CD4-positive, alpha-beta memory T cell (primary cell): Measurements from ENCODE around the gene MTUS2. TPM values are rescaled to one million over a fixed set of nuclear protein-coding genes. Genes with fewer than 3 reads are reported as not detected.
"Not testable (repeated sequence)": the region's sequence is repeated elsewhere in the genome, so short reads cannot be mapped to it uniquely, and the experiment has no call there.

Experiments used
- CTCF ChIA-PET: fragments of 350-600 bp; sonication (Branson Sonifier 250); formaldehyde crosslinking; loops from one replicate; lab custom pipeline; 2021; ENCODE audit warnings: inconsistent platforms; ENCODE audit not compliant: partially characterized antibody; lab: Charles Lee
- POLR2A ChIA-PET: fragments of 350-600 bp; sonication (Branson Sonifier 250); formaldehyde crosslinking; loops from one replicate; lab custom pipeline; 2021; ENCODE audit not compliant: partially characterized antibody; lab: Charles Lee
- DNase-seq, 5 donors: peaks; one replicate each; pipeline versions ENCODE4 v3.0.0 to v3.0.0-alpha.2; 2020 to 2022; ENCODE audit warnings: mixed read lengths in 1 of 5
- H3K27ac ChIP-seq: one replicate; pipeline ENCODE4 v1.7.0; 2013; ENCODE audit warnings: low read depth, low read length
- H3K27me3 ChIP-seq: 2 replicates; pipeline ENCODE4 v1.7.0; 2013; ENCODE audit warnings: mild to moderate bottlenecking, low read length, moderate library complexity; ENCODE audit not compliant: insufficient read depth
- H3K36me3 ChIP-seq: 2 replicates; pipeline ENCODE4 v1.7.0; 2013; ENCODE audit warnings: mild to moderate bottlenecking, low read length, moderate library complexity; ENCODE audit not compliant: insufficient read depth
- H3K4me1 ChIP-seq: 2 replicates; pipeline ENCODE4 v1.7.0; 2013; ENCODE audit warnings: mild to moderate bottlenecking, low read length, moderate library complexity; ENCODE audit not compliant: insufficient read depth
- H3K4me3 ChIP-seq, 2 donors: one replicate each; pipeline ENCODE4 v1.7.0; 2013; ENCODE audit warnings: low read length in 2 of 2, mild to moderate bottlenecking in 1 of 2
- H3K9me3 ChIP-seq, 2 donors: one replicate each; pipeline ENCODE4 v1.7.0; 2013; ENCODE audit warnings: low read length in 2 of 2, control low read depth in 1 of 2; ENCODE audit not compliant: control insufficient read depth in 1 of 2
- H3K27ac Mint-ChIP-seq, 7 donors: one replicate each; pipeline ENCODE4 v1.8.0; 2020 to 2021; ENCODE audit warnings: mixed read lengths in 7 of 7, mild to moderate bottlenecking in 6 of 7, inconsistent platforms in 3 of 7, moderate library complexity in 3 of 7
- H3K27me3 Mint-ChIP-seq, 2 donors: one replicate each; pipeline ENCODE4 v1.8.0; 2020 to 2021; ENCODE audit warnings: mixed read lengths in 2 of 2
- H3K36me3 Mint-ChIP-seq, 2 donors: one replicate each; pipeline ENCODE4 v1.8.0; 2020 to 2021; ENCODE audit warnings: mixed read lengths in 2 of 2, inconsistent platforms in 1 of 2, mild to moderate bottlenecking in 1 of 2
- H3K4me1 Mint-ChIP-seq, 4 donors: one replicate each; pipeline ENCODE4 v1.8.0; 2020 to 2021; ENCODE audit warnings: mixed read lengths in 4 of 4, mild to moderate bottlenecking in 1 of 4
- H3K4me3 Mint-ChIP-seq, 8 donors: one replicate each; pipeline ENCODE4 v1.8.0; 2020 to 2021; ENCODE audit warnings: mixed read lengths in 8 of 8, mild to moderate bottlenecking in 7 of 8, moderate library complexity in 6 of 8, inconsistent platforms in 3 of 8
- H3K9me3 Mint-ChIP-seq, 8 donors: one replicate each; pipeline ENCODE4 v1.8.0; 2020 to 2021; ENCODE audit warnings: mixed read lengths in 8 of 8, mild to moderate bottlenecking in 5 of 8, inconsistent platforms in 3 of 8, moderate library complexity in 1 of 8
- intact Hi-C: fragments of 100-400 bp; cut with micrococcal nuclease; formaldehyde crosslinking; loops from one replicate; pipeline ENCODE4 v1.15.1; 2023
- polyA plus RNA-seq, 2 donors: library from polyadenylated mRNA; unstranded; fragments of 300-500 nt; fragmentation: Illumina TruSeq; gene quantifications; one replicate each; pipeline ENCODE4 v1.2.3, GENCODE V29; 2021
- total RNA-seq, 2 experiments: library from RNA; stranded (reverse); gene quantifications; one replicate each; pipeline ENCODE4 v1.2.3, GENCODE V29; 2021

The MTUS2 gene
- total and polyA plus RNA-seq, 4 experiments from 2014 or later = 0.12 to 1.1 (median 0.60) TPM

DNA sequence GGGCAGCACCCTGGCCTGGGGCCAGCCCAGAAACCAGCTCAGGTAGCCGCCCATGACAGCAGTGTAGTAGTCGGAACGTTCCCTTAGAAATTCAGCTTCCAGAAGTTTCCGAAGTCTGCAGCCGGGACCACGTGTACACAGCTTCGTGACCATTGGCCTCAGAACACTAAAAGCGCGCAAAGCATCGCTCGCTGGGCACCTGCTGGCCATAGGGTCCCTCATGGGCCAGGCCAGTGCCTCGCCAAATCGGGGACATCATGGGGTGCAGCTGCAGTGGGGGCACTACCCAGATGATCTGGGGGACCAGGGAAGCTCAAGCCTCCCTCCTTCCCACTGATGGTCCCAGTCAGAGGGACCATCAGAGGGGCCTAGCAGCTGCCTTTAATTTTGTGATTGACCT, 384.5 kb downstream of the MTUS2 start:
- intact Hi-C loops = no loop called here
- Histone ChIP-seq H3K9me3 (no peaks in the 10 kb centered on the region), H3K4me3 (no peak overlapping the region), H3K27me3 (no peaks in the 10 kb centered on the region), H3K27ac (no peak overlapping the region), H3K36me3 (no peaks in the 10 kb centered on the region), H3K4me1 (no peaks in the 10 kb centered on the region)
- no peak overlapping the region for H3K27ac Mint-ChIP-seq
- POLR2A ChIA-PET = no interaction called here
- no peak overlapping the region for H3K4me3 Mint-ChIP-seq
- peaks cover 0 to 12% (median 6%) of the 10 kb centered on the region in 8 donors for H3K9me3 Mint-ChIP-seq
- no peaks in the 10 kb centered on the region for H3K4me1 Mint-ChIP-seq
- no peaks in the 10 kb centered on the region for H3K27me3 Mint-ChIP-seq
- H3K36me3 Mint-ChIP-seq = peaks cover 0 to 2% of the 10 kb centered on the region in 2 donors
- no peak for DNase-seq
- CTCF ChIA-PET = no interaction called here

DNA sequence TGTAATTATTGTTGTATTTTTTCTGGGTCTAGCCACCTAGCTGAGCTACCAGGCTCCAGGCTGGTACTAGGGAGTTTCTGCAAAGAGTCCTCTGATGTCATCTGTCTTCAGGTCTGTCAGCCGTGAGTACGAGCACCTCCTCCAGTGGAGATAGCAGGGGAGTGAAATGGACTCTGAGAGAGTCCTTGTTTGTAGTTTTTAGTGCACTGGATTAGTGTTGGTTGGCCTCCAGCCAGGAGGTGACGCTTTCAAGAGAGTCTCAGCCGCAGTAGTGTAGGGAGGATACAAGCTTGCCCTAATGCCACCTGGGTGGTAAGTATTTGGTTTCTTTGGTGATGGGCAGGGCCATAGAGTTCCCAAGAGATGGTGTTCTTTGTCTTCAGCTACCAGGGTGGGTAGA, 390.5 kb downstream of the MTUS2 start:
- H3K27me3 Mint-ChIP-seq = no peaks in the 10 kb centered on the region
- Histone ChIP-seq H3K27me3 (no peaks in the 10 kb centered on the region), H3K36me3 (no peaks in the 10 kb centered on the region), H3K4me1 (no peaks in the 10 kb centered on the region), H3K4me3 (no peak overlapping the region), H3K27ac (no peak overlapping the region), H3K9me3 (no peaks in the 10 kb centered on the region)
- H3K36me3 Mint-ChIP-seq = no peaks in the 10 kb centered on the region
- DNase-seq = no peak
- H3K4me3 Mint-ChIP-seq = no peak overlapping the region
- ChIA-PET POLR2A (no interaction called here), CTCF (no interaction called here)
- H3K9me3 Mint-ChIP-seq = peaks cover 0 to 12% (median 2%) of the 10 kb centered on the region in 8 donors
- no peaks in the 10 kb centered on the region for H3K4me1 Mint-ChIP-seq
- H3K27ac Mint-ChIP-seq = no peak overlapping the region
- intact Hi-C loops = no loop called here

DNA sequence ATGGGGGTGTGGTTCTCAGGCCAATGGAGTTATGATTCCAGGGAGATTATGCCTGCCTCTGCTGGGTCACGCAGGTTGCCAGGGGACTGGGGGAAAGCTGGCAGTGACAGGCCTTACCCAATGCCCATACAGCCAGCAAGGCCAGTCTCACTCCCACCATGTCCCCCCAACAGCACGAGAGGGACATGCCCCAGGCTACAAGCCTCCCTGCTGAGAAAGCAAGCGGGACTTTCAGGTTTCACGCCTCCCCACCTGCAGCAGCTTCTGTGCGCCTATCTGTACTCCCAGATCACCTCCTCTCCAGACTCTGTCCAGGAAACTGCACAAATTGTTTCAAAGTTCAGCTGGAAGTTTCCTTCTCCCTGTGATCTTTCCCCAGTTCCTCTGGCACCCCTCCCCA, 391.0 kb downstream of the MTUS2 start:
- H3K27me3 Mint-ChIP-seq, intact Hi-C loops, H3K27ac Mint-ChIP-seq, H3K4me1 ChIP-seq, H3K27me3 ChIP-seq, H3K27ac ChIP-seq, H3K36me3 Mint-ChIP-seq, CTCF ChIA-PET, H3K9me3 ChIP-seq, POLR2A ChIA-PET, H3K4me3 Mint-ChIP-seq, H3K36me3 ChIP-seq, H3K9me3 Mint-ChIP-seq, DNase-seq, H3K4me3 ChIP-seq, H3K4me1 Mint-ChIP-seq: not testable (repeated sequence)

DNA sequence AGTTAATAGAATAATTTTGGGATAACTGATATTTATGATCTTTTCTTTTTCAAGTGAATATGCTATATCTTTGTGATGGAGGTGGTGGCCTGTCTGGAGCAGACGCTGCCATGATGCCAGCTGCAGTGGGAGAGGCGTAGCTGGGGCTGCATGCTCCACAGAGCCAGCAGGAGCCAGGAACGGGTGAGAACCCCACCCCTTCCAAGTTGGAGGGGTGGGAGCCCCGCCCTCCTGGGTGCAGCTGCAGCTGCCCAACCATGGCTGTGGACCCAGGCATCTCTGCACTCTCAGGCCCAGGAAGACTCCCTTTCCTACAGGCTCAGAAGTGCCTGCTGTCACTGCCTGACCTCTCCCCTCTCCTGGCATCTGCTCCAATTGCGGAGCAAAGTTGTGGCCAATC, 402.3 kb downstream of the MTUS2 start:
- no peak overlapping the region for H3K27ac ChIP-seq
- Mint-ChIP-seq H3K27ac (no peak overlapping the region), H3K27me3 (peaks cover 0 to 2% of the 10 kb centered on the region in 2 donors), H3K4me1 (no peaks in the 10 kb centered on the region), H3K36me3 (peaks cover 0 to 3% of the 10 kb centered on the region in 2 donors), H3K9me3 (peaks cover 0 to 18% (median 8%) of the 10 kb centered on the region in 8 donors), H3K4me3 (no peak overlapping the region)
- ChIA-PET CTCF (no interaction called here), POLR2A (no interaction called here)
- H3K36me3 ChIP-seq = no peaks in the 10 kb centered on the region
- DNase-seq = no peak
- H3K4me3 ChIP-seq = no peak overlapping the region
- no peaks in the 10 kb centered on the region for H3K4me1 ChIP-seq
- intact Hi-C loops = no loop called here
- no peaks in the 10 kb centered on the region for H3K27me3 ChIP-seq
- H3K9me3 ChIP-seq = no peaks in the 10 kb centered on the region

DNA sequence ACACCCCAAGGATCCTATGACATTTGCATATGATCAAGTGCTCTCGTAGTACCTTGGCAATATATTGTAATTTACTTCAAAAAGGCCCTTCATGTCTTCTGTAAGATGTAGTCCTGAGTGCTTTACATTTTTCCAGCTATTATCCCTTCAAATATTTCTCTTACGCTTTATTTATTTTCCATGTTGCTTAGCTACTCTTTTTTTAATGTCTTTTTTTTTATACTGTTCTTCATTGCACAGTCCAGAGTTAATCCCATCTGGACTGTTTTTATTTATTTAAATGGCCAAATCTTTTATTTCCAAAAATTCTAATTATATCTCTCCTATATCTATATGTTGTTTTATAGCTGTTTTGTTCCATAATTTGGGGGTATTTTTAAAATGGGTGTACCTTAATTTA, 404.1 kb downstream of the MTUS2 start:
- Histone ChIP-seq H3K9me3 (no peaks in the 10 kb centered on the region), H3K4me1 (no peaks in the 10 kb centered on the region), H3K27ac (no peak overlapping the region), H3K27me3 (no peaks in the 10 kb centered on the region), H3K4me3 (no peak overlapping the region), H3K36me3 (no peaks in the 10 kb centered on the region)
- Mint-ChIP-seq H3K4me1 (no peaks in the 10 kb centered on the region), H3K36me3 (peaks cover 0 to 3% of the 10 kb centered on the region in 2 donors), H3K9me3 (peaks cover 0 to 10% (median 3%) of the 10 kb centered on the region in 8 donors), H3K4me3 (no peak overlapping the region), H3K27me3 (peaks cover 1 to 2% of the 10 kb centered on the region in 2 donors), H3K27ac (no peak overlapping the region)
- CTCF ChIA-PET = interaction anchor here (1.3 kb wide), 1 partner anchor 10 kb away, joined by 3 read pairs; no protein-coding TSS in a partner anchor
- DNase-seq = no peak
- intact Hi-C loops = no loop called here
- POLR2A ChIA-PET = no interaction called here

DNA sequence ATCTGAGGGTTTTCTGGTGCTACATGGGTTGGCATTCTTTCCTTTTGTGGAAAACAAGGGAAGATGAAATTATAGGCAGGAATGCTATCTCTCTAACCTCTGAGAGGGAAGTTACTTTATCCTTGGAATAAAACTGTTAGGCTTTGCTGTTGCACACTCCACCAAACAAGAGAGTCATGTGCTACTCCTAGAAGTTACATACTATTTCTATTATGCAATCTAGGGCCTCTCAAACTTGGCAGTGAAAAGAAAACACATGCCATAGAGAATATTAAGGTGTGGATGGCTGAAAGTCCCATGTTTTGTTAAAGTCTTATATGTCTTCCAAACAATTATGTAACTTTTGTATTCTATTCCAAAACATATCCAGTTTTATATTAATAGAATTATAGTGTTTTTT, 407.4 kb downstream of the MTUS2 start:
- intact Hi-C loops = no loop called here
- Histone ChIP-seq H3K4me3 (no peak overlapping the region), H3K27ac (no peak overlapping the region), H3K9me3 (no peaks in the 10 kb centered on the region), H3K27me3 (no peaks in the 10 kb centered on the region), H3K36me3 (no peaks in the 10 kb centered on the region), H3K4me1 (no peaks in the 10 kb centered on the region)
- H3K4me1 Mint-ChIP-seq = no peaks in the 10 kb centered on the region
- H3K36me3 Mint-ChIP-seq = peaks cover 0 to 3% of the 10 kb centered on the region in 2 donors
- no peak overlapping the region for H3K4me3 Mint-ChIP-seq
- no peak overlapping the region for H3K27ac Mint-ChIP-seq
- POLR2A ChIA-PET = no interaction called here
- DNase-seq = no peak
- H3K27me3 Mint-ChIP-seq = peaks cover 1 to 2% of the 10 kb centered on the region in 2 donors
- CTCF ChIA-PET = no interaction called here
- H3K9me3 Mint-ChIP-seq = peaks cover 0 to 4% (median 1%) of the 10 kb centered on the region in 8 donors

DNA sequence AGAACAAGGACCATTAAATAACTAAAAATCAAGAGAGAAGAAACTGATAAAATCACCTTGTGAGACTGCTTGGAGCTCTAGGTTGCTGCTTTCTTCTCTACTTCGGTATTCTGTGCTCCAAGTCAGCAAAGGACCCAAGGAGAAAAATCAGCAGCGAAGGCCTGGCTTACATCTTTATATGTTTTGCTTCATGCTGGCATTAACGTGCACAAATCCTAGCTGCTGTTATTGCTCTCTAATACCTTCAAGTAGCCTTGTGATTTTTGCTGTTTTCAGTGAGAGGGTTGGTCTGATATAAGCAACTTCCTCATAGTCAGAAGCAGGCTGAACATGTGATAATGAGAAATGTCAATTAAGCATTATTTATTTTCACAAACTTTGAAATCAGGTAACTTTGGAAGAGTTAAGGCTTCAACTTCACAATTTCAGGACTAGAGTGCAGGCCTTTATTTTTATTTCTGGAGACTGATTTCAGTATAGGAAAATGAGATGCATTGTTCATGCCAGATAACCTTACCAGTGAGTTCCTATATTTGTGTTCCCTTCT, 410.2 kb downstream of the MTUS2 start:
- no peaks in the 10 kb centered on the region for H3K36me3 ChIP-seq
- no peak overlapping the region for H3K4me3 Mint-ChIP-seq
- no peaks in the 10 kb centered on the region for H3K9me3 ChIP-seq
- H3K4me1 ChIP-seq = no peaks in the 10 kb centered on the region
- no peak overlapping the region for H3K4me3 ChIP-seq
- H3K27me3 ChIP-seq = no peaks in the 10 kb centered on the region
- CTCF ChIA-PET = no interaction called here
- H3K27me3 Mint-ChIP-seq = peaks cover 2% of the 10 kb centered on the region in 2 donors
- no peak overlapping the region for H3K27ac ChIP-seq
- H3K27ac Mint-ChIP-seq = no peak overlapping the region
- H3K9me3 Mint-ChIP-seq = peaks cover 0 to 3% (median 0%) of the 10 kb centered on the region in 8 donors
- no peaks in the 10 kb centered on the region for H3K36me3 Mint-ChIP-seq
- DNase-seq = no peak
- no peaks in the 10 kb centered on the region for H3K4me1 Mint-ChIP-seq
- intact Hi-C loops = no loop called here
- POLR2A ChIA-PET = no interaction called here
